ENCODE measurements around the gene AVPR1B. TPM values are rescaled to one million over a fixed set of nuclear protein-coding genes. Genes with fewer than 3 reads are reported as not detected.
A peak's percentile ranks its signal among the peaks of the same experiment; 100 is the strongest.

AVPR1B gene
- total RNA-seq, 1 experiment from 2014 or later, result not detected

DNA sequence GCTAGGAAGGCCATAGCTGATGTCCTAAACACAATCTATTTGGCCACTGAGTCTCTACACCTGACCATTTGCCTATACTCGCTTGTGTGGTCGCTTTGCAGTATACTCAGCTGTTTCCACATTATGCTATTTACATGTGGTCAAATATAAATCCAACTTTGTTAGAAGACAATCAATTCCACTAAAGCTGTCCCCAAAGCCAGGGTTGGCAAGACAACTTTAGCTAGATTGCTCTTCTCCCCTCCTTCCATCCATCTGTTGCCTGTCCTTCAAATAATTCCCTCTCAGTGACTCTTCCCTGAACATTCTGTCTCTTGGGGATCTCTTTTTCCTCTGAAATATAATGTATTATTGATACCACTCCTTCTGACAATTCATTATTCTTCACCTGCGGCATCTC, 30.1 kb downstream of the AVPR1B start:
- Mint-ChIP-seq H3K36me3 (ENCODE audit: insufficient read depth, unreplicated experiment) (peaks cover 28% of the 10 kb centered on the region), H3K4me1 (ENCODE audit: low read depth, unreplicated experiment) (peaks cover 8% of the 10 kb centered on the region), H3K27ac (ENCODE audit: unreplicated experiment) (peak overlapping the region; percentile 6), H3K27me3 (ENCODE audit: unreplicated experiment) (no peaks in the 10 kb centered on the region), H3K9me3 (ENCODE audit: low read depth, unreplicated experiment) (no peaks in the 10 kb centered on the region), H3K4me3 (ENCODE audit: low read depth, unreplicated experiment) (no peak overlapping the region)
- no TSS peak for BruUV-seq (replicated peaks)
- DNase-seq, result no peak
- CTCF ChIA-PET, result no interaction called here
- TF ChIP-seq, protein P1, sequence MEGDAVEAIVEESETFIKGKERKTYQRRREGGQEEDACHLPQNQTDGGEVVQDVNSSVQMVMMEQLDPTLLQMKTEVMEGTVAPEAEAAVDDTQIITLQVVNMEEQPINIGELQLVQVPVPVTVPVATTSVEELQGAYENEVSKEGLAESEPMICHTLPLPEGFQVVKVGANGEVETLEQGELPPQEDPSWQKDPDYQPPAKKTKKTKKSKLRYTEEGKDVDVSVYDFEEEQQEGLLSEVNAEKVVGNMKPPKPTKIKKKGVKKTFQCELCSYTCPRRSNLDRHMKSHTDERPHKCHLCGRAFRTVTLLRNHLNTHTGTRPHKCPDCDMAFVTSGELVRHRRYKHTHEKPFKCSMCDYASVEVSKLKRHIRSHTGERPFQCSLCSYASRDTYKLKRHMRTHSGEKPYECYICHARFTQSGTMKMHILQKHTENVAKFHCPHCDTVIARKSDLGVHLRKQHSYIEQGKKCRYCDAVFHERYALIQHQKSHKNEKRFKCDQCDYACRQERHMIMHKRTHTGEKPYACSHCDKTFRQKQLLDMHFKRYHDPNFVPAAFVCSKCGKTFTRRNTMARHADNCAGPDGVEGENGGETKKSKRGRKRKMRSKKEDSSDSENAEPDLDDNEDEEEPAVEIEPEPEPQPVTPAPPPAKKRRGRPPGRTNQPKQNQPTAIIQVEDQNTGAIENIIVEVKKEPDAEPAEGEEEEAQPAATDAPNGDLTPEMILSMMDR (IDR thresholded peaks at IDR 0.05; ENCODE audit: unreplicated experiment), result no peak
- intact Hi-C loops (cut with micrococcal nuclease; ENCODE audit: unreplicated experiment), result no loop called here

DNA sequence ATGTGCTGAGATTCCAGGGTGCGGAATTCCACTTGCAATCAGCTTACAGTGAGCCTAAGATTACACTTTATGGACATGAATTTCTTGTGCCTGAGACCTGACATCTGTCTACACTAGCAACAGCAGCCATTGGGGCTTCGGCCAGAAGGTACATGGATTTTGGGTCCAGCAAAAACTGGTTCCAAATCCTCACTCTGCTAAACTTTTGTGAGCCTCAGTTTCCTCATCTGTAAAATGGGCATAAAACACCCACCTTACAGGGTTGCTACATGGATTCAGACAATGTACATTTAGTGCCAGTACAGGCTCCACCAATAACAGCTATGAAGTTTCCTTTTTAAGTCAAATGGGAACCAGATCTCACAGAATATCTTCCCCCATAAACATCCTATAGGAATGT, 33.4 kb downstream of the AVPR1B start:
- no TSS peak for BruUV-seq (replicated peaks)
- H3K4me1 Mint-ChIP-seq (ENCODE audit: low read depth, unreplicated experiment), result peaks cover 8% of the 10 kb centered on the region
- no peak for DNase-seq
- CTCF ChIA-PET, result no interaction called here
- intact Hi-C loops (cut with micrococcal nuclease; ENCODE audit: unreplicated experiment), result no loop called here
- no peak overlapping the region for H3K4me3 Mint-ChIP-seq (ENCODE audit: low read depth, unreplicated experiment)
- TF ChIP-seq, protein P1 (IDR thresholded peaks at IDR 0.05; ENCODE audit: unreplicated experiment), result no peak
- no peaks in the 10 kb centered on the region for H3K9me3 Mint-ChIP-seq (ENCODE audit: low read depth, unreplicated experiment)
- H3K27me3 Mint-ChIP-seq (ENCODE audit: unreplicated experiment), result no peaks in the 10 kb centered on the region
- peaks cover 45% of the 10 kb centered on the region for H3K36me3 Mint-ChIP-seq (ENCODE audit: insufficient read depth, unreplicated experiment)
- H3K27ac Mint-ChIP-seq (ENCODE audit: unreplicated experiment), result peak overlapping the region; percentile 30

DNA sequence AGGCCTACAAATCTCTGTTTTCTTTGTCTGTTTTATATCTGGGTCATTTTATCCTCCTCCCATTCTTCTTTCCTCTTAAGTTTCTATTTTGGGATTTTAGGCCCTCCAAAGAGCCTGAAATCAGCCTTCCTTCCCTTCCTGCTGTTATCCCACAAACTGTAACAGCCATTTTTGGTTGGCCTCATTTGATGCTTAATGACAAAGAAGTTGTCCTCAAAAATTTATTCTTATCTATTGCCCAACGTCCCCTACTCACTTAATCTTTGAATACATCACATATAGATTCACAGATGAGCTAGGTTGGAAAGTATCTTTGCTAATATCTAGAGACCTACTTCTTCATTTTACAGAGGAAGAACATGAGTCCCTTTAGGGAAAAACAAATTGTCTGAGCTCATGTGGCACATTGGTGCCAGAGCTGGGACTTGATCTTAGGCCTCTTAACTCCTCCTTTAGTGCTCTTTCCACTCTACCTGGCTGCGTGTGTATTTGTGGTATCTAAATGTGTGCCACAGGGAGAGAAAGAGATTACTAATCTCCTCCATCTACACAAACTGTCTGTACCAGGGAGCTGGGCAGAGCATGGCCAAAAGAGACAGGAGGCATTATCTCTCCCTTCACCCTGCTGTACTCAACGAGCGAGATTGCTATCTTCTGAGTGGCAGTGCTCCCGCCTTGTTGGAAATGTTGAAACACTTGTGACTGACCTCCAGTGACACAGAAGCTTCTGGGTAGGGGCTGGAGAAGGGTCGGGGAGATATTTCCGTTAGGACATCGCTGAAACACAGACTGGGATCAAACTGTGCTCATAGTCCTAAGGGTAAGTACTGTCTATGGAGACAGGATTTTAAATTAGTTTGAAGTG, 34.1 kb downstream of the AVPR1B start:
- TF ChIP-seq, protein P1 (IDR thresholded peaks at IDR 0.05; ENCODE audit: unreplicated experiment), result no peak
- intact Hi-C loops (cut with micrococcal nuclease; ENCODE audit: unreplicated experiment), result no loop called here
- Mint-ChIP-seq H3K27me3 (ENCODE audit: unreplicated experiment) (no peaks in the 10 kb centered on the region), H3K36me3 (ENCODE audit: insufficient read depth, unreplicated experiment) (peaks cover 46% of the 10 kb centered on the region), H3K9me3 (ENCODE audit: low read depth, unreplicated experiment) (no peaks in the 10 kb centered on the region), H3K4me3 (ENCODE audit: low read depth, unreplicated experiment) (no peak overlapping the region), H3K4me1 (ENCODE audit: low read depth, unreplicated experiment) (peaks cover 8% of the 10 kb centered on the region), H3K27ac (ENCODE audit: unreplicated experiment) (peak overlapping the region; percentile 30)
- no TSS peak for BruUV-seq (replicated peaks)
- CTCF ChIA-PET, result no interaction called here
- no peak for DNase-seq

DNA sequence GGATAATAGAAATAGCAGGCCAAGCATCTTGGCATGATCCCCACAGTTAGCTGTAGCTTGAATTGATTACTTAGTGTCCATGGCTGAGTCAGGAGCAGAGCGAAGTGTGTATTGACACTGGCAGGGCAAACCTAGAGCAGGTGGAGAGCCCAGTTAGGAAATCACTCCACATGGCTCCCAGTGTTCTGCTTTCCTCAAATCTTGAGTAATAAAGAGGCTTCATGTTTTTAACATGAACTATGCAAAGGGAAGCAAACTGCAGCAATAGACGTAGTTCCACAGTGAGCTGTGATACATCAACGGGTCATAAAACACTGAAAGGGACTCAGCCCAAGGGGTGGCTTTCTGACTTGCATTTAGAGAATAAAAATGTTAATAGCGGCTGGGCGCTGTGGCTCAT, 35.3 kb downstream of the AVPR1B start:
- Mint-ChIP-seq H3K36me3 (ENCODE audit: insufficient read depth, unreplicated experiment) (peaks cover 58% of the 10 kb centered on the region), H3K4me3 (ENCODE audit: low read depth, unreplicated experiment) (no peak overlapping the region), H3K9me3 (ENCODE audit: low read depth, unreplicated experiment) (no peaks in the 10 kb centered on the region), H3K4me1 (ENCODE audit: low read depth, unreplicated experiment) (peaks cover 14% of the 10 kb centered on the region), H3K27me3 (ENCODE audit: unreplicated experiment) (no peaks in the 10 kb centered on the region), H3K27ac (ENCODE audit: unreplicated experiment) (peak overlapping the region; percentile 66)
- intact Hi-C loops (cut with micrococcal nuclease; ENCODE audit: unreplicated experiment), result no loop called here
- CTCF ChIA-PET, result interaction anchor here (0.7 kb wide), 1 partner anchor 731 kb away, joined by 4 read pairs; no protein-coding TSS in a partner anchor
- DNase-seq, result no peak
- TF ChIP-seq, protein P1 (IDR thresholded peaks at IDR 0.05; ENCODE audit: unreplicated experiment), result no peak
- no TSS peak for BruUV-seq (replicated peaks)
